SW 1271 (cell line): ENCODE measurements around the gene PSMG2.
"Not testable (repeated sequence)": the region's sequence is repeated elsewhere in the genome, so short reads cannot be mapped to it uniquely, and the experiment has no call there.

Source experiments
- DNase-seq, 2 experiments: peaks; one replicate each; lab custom pipeline; 2025; lab: John Stamatoyannopoulos, UW

The PSMG2 gene

DNA sequence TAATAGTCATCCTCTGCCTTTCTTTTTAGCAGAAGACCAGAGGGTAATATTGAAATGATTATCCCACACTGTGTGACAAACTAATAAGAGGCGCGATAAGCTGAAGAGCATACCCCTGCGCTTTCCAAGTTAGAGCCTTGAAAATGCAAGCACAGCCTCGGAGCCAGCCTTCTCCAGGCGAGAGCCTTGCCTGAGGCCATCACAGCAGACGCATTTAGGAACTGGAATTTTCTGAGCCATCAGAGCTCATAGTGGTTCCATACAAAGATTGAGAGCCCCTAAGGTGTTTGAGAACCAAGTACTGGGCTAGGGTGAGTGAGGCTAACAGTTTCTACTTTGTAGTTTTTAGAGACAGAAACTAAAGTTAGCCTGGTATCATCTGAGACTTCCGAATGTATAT is 19.9 kb downstream of the PSMG2 start:
- DNase-seq, result no peak

DNA sequence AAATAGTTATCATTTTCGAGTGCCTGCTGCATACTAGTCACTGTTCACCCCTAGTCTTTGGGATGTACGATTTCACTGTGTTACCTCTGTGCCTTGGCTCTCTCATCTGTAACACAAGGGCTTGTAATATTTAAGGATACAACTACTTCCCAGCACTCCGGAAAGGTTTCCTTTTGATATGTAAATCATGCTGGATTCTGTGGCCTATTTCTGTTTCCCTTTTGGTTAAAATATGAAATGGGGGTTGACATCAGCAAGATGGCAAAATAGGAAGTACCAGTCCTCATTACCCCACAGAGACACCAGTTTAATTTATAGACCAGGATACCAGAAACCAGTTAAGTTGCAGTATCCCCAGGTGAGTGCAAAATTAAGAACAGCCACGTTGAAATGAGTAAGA is 23.5 kb downstream of the PSMG2 start:
- DNase-seq, result no peak

DNA sequence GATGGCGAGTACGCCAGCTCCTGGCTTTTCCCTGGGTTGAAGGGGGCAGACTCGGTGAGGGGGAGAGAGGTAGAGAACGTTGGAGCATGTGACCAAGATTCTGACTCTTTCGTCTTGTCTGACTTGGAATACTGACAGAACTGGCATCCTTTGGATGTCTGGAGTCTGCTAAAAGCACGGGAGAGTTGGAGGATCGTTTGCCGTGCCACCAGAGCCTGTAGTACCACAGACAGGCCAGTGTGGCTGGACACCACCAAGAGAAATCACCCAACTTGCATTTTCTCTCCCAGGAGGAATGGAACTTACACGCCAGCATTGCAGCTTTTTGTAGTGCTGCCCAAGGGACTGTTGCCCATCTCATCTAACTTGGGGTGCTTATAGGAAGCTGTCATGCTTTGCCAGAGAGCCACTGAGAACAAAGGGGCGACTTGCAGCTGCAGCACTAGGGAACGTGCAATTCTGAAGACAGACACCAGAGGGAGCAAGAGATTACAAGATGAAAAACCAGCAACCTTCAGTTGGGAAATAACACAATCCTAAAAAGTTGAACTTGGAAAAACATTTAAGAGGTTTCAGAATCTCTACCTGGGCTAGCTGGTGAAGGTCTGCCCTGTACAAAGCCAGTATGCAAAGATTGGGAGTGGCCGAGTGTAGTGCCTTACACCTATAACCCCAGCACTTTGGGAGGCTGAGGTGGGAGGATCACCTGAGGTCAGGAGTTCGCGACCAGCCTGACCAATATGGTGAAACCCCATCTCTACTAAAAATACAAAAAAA is 24.1 kb downstream of the PSMG2 start:
- peak; percentile 20 to 47 for DNase-seq

DNA sequence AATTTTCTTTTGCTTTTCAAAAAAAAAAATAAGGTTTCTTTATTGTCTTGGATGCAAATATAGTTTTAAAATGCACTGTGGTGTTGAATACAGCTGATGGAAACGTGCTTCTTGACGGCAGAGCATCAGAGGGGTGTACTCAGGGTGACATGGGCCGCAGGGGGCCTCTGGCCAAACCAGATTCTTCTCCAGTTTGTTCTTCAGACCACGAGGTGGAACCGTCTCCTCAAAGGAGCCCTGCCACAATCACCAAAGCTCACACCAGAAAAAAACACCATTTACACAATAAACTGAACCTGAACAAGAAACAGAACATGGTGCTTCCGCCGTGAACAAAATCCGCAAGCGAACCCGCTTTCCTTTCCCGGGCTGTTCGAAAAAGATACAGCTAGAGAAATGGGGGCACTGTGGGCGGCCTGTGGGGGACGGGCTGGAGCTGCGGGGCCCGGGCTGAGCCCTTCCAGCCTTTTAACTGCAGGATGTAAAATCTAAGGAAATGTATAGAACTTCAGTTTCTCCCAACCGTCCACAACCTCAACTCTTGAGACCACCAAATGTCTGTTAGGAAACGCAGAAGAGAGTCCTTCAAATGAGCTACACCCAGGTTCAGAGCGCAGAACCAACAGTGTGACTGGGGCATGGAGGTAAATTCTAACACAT is 34.5 kb downstream of the PSMG2 start:
- no peak for DNase-seq

DNA sequence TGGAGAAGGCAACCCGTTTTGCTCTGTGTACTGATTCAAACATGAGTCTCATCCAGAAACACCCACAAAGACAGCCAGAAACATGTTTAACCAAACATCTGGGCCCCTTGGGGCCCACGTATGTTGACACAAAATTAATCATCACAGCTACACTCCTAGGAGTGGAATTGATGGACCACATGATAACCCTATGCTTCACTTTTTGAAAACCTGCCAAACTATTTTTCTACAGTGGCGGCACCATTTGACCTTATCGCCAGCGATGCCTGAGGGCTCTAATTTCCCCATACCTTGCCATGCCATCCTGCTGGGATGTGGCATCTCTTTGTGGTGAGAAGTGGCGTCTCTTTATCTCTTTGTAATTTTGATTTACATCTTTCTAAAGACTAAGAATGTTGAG is 38.5 kb downstream of the PSMG2 start:
- no peak for DNase-seq

DNA sequence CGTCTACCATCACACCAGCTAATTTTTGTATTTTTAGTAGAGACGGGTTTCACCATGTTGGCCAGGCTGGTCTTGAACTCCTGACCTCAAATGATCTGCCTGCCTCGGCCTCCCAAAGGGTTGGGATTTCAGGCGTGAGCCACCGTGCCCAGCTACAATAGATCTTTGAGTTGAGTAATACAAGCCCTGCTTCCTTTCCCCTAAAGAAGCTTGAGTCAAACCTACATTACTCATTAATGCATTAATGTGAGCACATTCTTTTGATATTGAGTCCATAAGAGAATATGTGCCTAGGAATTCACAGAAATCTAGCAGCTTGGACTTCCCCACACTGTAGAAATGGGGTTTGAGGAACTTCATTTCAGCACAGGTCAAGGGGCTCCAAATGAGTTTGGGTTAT is 39.6 kb downstream of the PSMG2 start:
- no peak for DNase-seq

DNA sequence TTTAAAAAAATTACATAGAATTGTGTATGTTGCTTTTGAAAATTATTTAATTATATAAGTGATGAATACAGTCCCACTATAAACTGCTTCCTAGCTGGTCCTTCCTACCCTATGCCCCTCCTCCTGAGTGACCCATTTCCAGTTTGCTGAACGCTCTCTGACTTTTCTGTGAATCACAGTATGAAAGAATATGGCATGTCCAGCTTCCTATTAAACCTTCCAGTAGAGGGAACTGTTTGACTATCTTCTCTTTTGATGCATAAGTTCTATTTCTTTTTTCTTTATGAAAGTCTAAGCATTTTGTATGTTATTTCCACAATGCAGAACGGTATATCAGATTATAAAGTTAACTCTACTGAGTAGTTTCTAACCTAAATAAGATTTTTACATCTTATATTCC is 41.3 kb downstream of the PSMG2 start:
- DNase-seq, result peak; percentile 24 to 69

DNA sequence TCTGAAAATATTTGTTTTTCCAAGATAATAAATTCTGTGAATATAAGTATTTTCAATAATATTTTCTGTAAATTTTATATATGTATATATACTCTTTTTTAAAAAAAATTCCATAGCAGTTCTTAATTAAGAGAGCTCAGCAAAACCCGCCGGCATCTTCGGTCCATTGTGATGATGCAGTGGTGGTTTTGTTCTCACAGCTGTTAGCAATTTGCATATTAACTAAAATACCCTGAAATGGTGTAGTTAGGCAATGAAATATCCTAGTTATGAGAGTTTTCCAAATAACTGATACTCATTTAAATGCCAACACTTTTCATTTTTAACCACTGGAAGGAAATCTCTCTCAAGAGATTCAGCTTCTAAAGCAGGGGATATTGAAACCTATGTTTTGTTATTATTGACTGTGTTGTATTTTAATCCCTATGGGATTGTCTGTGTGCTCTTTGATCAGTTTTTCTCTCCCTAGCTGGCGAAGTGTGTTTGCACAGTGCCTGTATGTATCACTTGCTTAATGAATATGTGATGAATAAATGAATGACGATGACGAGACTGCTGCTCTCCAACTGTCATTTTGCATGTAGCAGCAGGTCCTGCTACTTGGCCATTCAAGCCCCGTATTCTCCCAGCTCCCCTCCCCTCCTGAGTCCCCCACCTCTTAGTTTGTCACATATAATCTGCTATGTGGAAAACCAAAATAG is 42.4 kb downstream of the PSMG2 start:
- DNase-seq, result no peak

DNA sequence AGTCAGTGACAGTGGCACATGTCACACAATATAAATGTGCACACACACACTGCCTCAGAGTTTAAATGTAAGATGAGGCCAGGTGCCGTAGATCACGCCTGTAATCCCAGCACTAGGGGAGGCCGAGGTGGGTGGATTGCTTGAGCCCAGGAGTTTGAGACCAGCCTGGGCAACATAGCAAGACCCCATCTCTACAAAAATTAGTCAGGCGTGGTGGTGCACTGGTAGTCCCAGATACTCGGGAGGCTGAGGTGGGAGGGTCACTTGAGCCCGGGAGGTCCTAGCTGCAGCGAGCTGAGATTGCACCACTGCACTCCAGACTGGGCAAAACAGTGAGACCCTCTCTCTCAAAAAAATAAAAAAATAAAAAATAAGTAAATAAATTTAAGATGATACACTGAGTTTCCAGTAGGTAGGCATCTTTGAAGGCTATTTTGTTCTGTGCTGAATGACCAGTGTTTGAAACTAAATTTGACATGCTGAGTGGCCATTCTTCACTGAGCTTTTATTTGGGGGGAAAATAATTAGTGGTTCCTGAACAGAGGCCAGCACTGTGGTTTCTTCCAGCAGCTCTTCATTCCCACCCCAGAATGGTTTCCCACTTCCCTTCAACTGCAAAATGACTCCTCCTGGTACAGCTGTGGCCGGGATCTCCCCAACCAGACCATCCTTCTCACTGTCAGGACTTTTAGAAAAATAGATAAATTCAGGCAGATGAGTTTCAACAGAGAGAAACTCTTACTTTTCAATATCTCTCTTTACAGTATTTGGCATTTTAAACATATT is 44.9 kb downstream of the PSMG2 start:
- no peak for DNase-seq

DNA sequence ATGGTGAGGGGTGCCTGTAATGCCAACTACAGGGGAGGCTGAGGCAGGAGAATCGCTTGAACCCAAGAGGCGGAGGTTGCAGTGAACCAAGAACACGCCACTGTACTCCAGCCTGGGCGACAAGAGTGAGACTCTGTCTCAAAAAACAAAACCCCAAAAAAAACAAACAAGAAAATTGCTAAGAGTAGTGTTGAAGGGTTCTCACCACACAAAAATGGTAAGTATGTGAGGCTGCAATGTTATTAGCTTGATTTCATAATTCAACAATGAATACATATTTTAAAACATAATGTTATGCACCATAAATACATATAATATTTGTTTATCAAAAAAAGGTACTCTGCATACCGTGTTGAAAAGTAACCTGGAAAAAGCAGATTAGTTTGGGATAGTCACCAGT is 45.8 kb downstream of the PSMG2 start:
- DNase-seq, result no peak

DNA sequence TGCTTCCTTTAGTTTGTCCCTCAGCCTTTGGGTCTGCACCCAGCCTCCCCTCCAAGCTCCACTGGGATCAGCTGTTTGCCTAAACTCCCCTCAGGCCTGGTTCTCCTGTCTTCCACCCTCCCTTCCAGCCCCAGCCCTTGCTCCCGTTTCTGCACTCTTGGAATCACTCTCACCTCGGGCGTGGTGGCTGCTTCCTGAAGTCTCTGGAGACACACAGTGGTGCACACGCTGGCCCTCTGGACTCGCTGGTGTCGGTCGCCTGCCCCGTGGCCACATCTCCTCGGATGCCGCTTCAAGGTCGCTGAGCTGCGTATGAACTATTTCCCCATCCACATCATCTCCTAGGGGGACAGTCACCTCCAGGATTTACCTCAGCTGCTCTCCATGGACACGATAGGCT is 46.3 kb downstream of the PSMG2 start:
- no peak for DNase-seq

DNA sequence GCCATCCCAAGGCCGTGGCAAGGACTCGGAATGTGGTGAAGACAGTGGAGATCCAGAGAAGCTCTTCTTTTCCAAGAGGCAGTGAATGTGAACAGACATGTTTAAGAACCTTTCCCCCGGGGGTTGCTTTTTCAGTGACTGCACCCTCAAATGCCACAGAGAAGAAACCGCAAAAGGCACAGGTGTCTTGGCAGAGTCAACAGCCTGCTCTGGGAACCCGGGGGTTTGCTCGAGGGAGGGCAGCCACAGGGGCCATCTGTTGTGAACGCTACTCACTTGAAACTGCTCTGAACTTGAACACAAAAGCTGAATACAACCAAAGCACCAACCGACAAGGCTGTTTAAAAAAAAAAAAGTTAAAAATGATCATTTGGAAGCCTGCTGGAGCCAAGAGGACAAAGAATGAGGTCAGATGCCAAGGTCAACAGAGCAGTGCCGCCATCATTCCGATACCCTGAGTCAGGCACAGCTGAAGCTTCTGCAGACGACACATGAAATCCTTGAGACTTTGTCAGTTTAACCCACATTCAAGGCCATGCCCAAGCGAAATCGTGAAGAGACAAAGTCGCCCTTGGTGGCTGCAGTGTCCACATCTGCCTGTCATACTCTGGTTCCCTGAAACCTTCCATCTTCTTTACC is 47.4 kb downstream of the PSMG2 start:
- no peak for DNase-seq

DNA sequence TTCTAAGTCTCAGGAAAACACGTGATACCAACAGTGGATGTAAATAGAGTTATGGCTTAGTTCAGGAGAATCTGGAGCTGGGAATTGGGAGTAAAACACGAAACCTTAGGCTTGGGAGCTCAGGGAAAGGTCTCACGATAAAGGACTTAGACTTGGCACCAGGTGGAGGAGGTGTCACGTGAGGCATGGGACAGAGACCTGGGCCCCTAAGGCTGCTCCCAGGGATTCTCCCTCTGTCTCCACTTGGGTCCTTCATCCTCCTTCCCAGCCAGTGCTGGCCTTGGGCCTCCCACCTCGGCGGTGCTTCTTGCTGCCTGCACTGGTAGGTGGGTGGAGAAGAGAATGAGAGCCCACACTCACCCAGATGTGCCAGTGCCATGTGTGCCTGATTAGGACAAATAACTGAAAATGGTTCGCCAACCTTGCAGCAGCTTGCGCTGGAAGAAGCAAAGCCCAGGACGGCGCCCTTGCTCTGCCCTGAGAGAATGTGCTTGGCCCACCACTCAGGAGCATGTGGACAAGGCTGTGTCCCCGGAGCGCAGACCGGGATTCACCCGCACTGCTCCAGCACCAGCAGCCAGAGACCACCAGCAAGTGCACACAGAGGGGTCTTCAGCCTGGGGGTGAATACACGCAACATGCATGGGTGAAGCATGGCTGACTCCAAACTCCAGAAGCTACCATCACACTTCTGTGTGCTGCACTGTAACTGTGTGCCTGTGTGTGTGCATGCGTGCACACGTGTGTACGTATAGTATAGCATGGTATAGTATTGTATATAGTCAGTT is 48.1 kb downstream of the PSMG2 start:
- DNase-seq, result no peak

DNA sequence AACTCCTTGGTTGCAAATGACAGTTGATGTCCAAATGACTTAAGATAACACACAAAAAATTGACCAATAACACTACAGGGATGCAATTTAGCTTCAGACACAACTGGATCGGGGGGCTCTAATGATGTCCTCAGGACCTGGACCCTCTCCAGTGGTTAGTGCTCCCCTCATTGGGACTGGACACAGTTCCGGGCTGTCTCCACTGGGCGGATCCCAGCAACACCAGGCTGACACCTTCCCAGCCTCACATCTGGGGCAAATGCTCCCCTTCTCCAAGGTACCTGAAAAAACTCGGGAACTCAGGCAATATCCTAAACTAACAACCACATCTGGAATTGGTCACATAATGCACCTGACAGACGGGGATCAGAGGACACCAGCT is 48.7 kb downstream of the PSMG2 start:
- no peak for DNase-seq

DNA sequence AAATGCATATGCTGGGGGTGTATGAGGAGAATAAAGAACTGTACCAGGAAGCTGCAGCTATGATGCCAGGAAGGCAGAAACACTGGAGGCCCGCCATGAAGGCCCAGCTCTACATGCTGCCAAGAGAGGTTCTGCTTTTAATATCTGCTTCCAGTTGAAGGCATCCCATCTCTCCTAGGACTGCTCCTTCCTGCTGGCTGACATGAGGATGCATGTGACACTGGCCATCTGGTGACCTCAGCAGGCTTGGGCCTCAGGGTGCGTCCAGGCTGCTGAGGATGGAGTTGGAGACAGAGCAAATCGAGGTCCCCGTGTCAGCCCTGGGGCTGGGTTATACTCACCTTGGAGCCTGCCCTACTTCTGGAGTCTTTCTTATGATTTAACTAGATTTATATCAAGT is 49.0 kb downstream of the PSMG2 start:
- no peak for DNase-seq

DNA sequence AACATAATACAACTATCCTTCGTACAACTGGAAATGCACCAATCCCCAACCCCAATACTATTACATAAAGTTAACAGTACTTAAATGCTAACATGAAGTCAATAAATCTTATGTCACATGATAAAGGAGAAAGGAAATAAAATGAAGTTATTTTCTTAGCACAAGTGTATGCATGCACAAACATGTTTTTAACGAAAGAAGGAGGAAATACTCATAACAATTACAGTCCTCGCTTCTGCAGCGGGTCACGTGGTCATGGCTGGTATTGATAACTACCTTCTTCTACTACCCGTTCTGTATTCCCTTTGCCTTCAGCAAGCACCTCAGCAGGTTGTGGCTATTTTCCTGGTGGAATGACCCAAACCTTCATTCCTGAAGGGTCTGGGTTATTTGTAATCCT is 51.7 kb downstream of the PSMG2 start:
- DNase-seq, result no peak

DNA sequence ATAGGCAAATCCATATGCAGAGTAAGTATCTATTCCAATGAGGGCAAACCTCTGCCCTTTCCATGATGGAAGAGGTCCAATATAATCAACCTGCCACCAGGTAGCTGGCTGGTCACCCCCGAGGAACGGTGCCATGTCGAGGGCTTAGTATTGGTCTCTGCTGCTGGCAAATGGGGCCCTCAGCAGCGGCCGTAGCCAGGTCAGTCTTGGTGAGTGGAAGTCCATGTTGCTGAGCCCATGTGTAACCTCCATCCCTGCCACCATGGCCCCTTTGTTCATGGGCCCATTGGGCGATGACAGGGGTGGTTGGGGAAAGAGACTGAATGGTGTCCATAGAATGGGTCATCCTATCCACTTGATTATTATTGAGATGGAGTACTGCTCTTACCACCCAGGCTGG is 52.8 kb downstream of the PSMG2 start:
- DNase-seq, result not testable (repeated sequence)

DNA sequence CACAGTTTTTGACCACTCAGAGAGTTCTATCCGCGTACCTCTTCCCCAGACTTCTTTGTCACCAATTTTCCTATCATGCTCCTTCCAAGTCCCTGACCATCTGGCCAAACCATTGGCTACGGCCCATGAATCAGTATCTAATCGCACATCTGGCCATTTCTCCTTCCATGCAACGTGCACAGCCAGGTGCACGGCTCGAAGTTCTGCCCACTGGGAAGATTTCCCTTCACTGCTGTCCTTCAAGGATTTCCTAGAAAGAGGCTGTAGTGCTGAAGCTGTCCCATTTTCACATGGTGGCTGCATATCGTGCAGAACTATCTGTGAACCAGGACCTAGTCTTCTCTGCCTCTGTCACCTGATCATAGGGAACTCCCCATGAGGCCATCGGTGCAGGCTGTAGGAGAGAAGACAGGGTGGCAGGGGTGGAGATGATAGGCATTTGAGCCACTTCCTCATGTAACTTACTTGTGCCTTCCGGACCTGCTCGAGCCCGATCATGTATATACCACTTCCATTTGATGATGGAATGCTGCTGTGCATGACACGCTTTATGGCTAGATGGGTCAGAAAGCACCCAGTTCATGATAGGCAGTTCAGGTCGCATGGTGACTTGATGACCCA is 53.9 kb downstream of the PSMG2 start:
- DNase-seq, result not testable (repeated sequence)

DNA sequence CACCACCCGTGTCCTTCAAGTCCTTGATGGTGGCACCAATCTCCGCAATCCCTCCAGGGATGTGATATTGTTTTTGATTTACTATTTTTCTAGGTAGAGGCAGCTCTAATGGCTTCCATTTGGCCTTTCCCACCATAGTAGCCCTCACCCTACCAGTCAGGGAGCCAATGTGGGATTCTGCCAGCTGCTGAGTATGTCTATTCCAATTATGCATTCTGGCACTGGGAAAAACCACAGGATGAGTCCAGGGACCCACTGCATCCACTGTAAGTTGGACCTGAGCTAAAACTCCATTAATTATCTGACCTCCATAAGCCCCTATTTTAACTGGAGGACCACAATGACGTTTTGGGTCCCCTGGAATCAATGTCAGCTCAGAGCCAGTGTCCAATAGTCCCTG is 55.7 kb downstream of the PSMG2 start:
- DNase-seq, result not testable (repeated sequence)

DNA sequence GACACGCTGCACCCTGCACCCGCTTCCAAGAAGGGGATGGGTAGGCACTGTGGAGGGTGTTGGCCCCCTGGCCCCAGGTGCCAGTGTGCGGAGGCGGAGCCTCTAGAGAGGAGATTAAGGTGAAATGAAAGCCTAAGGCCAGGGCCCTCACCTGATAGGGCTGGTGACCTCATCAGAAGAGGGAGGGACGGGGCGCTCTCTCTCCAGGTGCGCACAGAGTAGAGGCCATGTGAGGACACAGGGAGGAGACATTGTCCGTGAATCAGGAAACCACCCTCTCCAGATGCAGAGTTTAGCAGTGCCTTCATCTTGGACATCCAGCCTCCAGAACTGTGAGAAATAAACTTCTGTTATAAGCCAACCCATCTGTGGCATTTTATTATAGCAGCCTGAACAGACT is 62.3 kb downstream of the PSMG2 start:
- DNase-seq, result no peak

DNA sequence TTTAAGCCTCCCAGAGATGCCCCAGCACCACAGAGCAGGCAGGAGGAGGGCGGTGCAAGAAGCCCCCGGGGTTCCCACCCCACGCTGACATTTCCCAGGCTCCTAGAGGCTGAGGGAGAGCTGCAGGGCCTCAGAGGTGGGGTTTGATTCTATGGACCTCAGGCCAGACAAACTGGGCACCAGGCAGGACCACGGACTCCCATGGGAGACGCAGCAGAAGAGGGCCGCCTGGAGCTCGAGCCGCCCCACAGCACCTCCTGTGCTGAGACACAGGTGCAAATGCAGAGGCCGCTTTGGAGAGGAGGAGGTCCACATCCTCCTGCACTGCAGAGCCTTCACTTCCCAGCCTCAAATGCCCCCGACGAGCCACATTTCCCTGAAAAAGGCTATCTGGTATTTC is 62.7 kb downstream of the PSMG2 start:
- DNase-seq, result no peak
